Progenitor cell of endocrine pancreas (in vitro differentiated cells): ENCODE results near the gene NAV2. TPM values are rescaled to one million over a fixed set of nuclear protein-coding genes. Genes with fewer than 3 reads are reported as not detected.

Source experiments
- DNase-seq: peaks from one replicate; pipeline ENCODE4 v3.0.0; 2021; ENCODE audit warnings: low spot score; ENCODE audit not compliant: unreplicated experiment
- H3K27ac Mint-ChIP-seq: 2 replicates; pipeline ENCODE4 v1.8.0; 2021; ENCODE audit warnings: mild to moderate bottlenecking, moderate library complexity, mixed read lengths
- H3K27me3 Mint-ChIP-seq: 2 replicates; pipeline ENCODE4 v1.8.0; 2021; ENCODE audit warnings: mixed read lengths
- H3K36me3 Mint-ChIP-seq: 2 replicates; pipeline ENCODE4 v1.8.0; 2022; ENCODE audit warnings: mixed read lengths; ENCODE audit not compliant: insufficient read depth
- H3K4me1 Mint-ChIP-seq: 2 replicates; pipeline ENCODE4 v1.8.0; 2021; ENCODE audit warnings: low read depth, mixed read lengths
- H3K4me3 Mint-ChIP-seq: 2 replicates; pipeline ENCODE4 v1.8.0; 2021; ENCODE audit warnings: low read depth, mild to moderate bottlenecking, moderate library complexity, mixed read lengths
- H3K9me3 Mint-ChIP-seq: 2 replicates; pipeline ENCODE4 v1.8.0; 2021; ENCODE audit warnings: low read depth, mixed read lengths
- CTCF ChIP-seq: fragments of 200-600 bp; sonication (generic); IDR thresholded peaks from one replicate; pipeline ENCODE4 v1.5.0; 2021; ENCODE audit warnings: antibody characterized with exemption, mild to moderate bottlenecking; ENCODE audit not compliant: unreplicated experiment
- total RNA-seq: library from RNA; stranded (reverse); gene quantifications from 2 replicates; pipeline ENCODE4 v1.2.1, GENCODE V29; 2021

NAV2 gene
- total RNA-seq, 1 donor from 2014 or later, result 88.3 TPM

- H3K27me3 Mint-ChIP-seq, result peaks cover 23% of the 10 kb centered on the region
- DNase-seq, result no peak
These were observed 12.9 kb downstream of the NAV2 start for GRCh38 chr11:19725379-19726079.

GRCh38 chr11:19727246-19727645 is 14.6 kb downstream of the NAV2 start:
- H3K4me3 Mint-ChIP-seq, result no peak overlapping the region
- no peaks in the 10 kb centered on the region for H3K36me3 Mint-ChIP-seq
- peaks cover 23% of the 10 kb centered on the region for H3K27me3 Mint-ChIP-seq
- H3K4me1 Mint-ChIP-seq, result peaks cover 2% of the 10 kb centered on the region
- no peak overlapping the region for H3K27ac Mint-ChIP-seq
- TF ChIP-seq CTCF, result no peak
- no peaks in the 10 kb centered on the region for H3K9me3 Mint-ChIP-seq
- DNase-seq, result no peak

More at GRCh38 chr11:19725379-19726079, 12.9 kb downstream of the NAV2 start:
- H3K27ac Mint-ChIP-seq, result no peak overlapping the region
- no peak overlapping the region for H3K4me3 Mint-ChIP-seq
- no peaks in the 10 kb centered on the region for H3K36me3 Mint-ChIP-seq
- no peak for TF ChIP-seq CTCF
- H3K4me1 Mint-ChIP-seq, result peaks cover 2% of the 10 kb centered on the region
- H3K9me3 Mint-ChIP-seq, result no peaks in the 10 kb centered on the region

GRCh38 chr11:19728436-19728835 is 15.8 kb downstream of the NAV2 start:
- peaks cover 20% of the 10 kb centered on the region for H3K27me3 Mint-ChIP-seq
- TF ChIP-seq CTCF, result no peak
- DNase-seq, result no peak
- no peak overlapping the region for H3K4me3 Mint-ChIP-seq
- H3K9me3 Mint-ChIP-seq, result no peaks in the 10 kb centered on the region
- H3K36me3 Mint-ChIP-seq, result no peaks in the 10 kb centered on the region
- H3K4me1 Mint-ChIP-seq, result peaks cover 2% of the 10 kb centered on the region
- no peak overlapping the region for H3K27ac Mint-ChIP-seq

GRCh38 chr11:19729141-19729540 is 16.5 kb downstream of the NAV2 start:
- Mint-ChIP-seq H3K4me1 (peaks cover 2% of the 10 kb centered on the region), H3K27ac (no peak overlapping the region), H3K9me3 (no peaks in the 10 kb centered on the region), H3K27me3 (peaks cover 20% of the 10 kb centered on the region), H3K36me3 (no peaks in the 10 kb centered on the region), H3K4me3 (no peak overlapping the region)
- no peak for TF ChIP-seq CTCF
- no peak for DNase-seq

GRCh38 chr11:19730373-19730772 is 17.7 kb downstream of the NAV2 start:
- no peaks in the 10 kb centered on the region for H3K9me3 Mint-ChIP-seq
- H3K36me3 Mint-ChIP-seq, result no peaks in the 10 kb centered on the region
- H3K4me1 Mint-ChIP-seq, result peaks cover 2% of the 10 kb centered on the region
- H3K27ac Mint-ChIP-seq, result no peak overlapping the region
- no peak for DNase-seq
- peaks cover 24% of the 10 kb centered on the region for H3K27me3 Mint-ChIP-seq
- TF ChIP-seq CTCF, result no peak
- H3K4me3 Mint-ChIP-seq, result no peak overlapping the region
